Osteocyte (in vitro differentiated cells): ENCODE results near the gene UBE2L5. TPM values are rescaled to one million over a fixed set of nuclear protein-coding genes. Genes with fewer than 3 reads are reported as not detected.

Experiments used
- DNase-seq: peaks from one replicate; pipeline ENCODE4 v3.0.0; 2021; ENCODE audit warnings: mixed read lengths; ENCODE audit not compliant: unreplicated experiment; ENCODE audit errors: extremely low spot score
- H3K27ac Mint-ChIP-seq: one replicate; pipeline ENCODE4 v1.8.0; 2021; ENCODE audit warnings: mild to moderate bottlenecking, mixed read lengths; ENCODE audit not compliant: unreplicated experiment
- H3K27me3 Mint-ChIP-seq: one replicate; pipeline ENCODE4 v1.8.0; 2021; ENCODE audit warnings: mixed read lengths; ENCODE audit not compliant: unreplicated experiment
- H3K36me3 Mint-ChIP-seq: one replicate; pipeline ENCODE4 v1.8.0; 2021; ENCODE audit warnings: mixed read lengths; ENCODE audit not compliant: unreplicated experiment
- H3K4me1 Mint-ChIP-seq: one replicate; pipeline ENCODE4 v1.8.0; 2021; ENCODE audit warnings: mixed read lengths; ENCODE audit not compliant: unreplicated experiment
- H3K4me3 Mint-ChIP-seq: one replicate; pipeline ENCODE4 v1.8.0; 2021; ENCODE audit warnings: mild to moderate bottlenecking, moderate library complexity, mixed read lengths; ENCODE audit not compliant: unreplicated experiment
- H3K9me3 Mint-ChIP-seq: one replicate; pipeline ENCODE4 v1.8.0; 2021; ENCODE audit warnings: mixed read lengths; ENCODE audit not compliant: unreplicated experiment
- CTCF ChIP-seq: fragments of 200-600 bp; sonication (generic); IDR thresholded peaks from 2 replicates; pipeline ENCODE4 v1.5.0; 2021; ENCODE audit warnings: antibody characterized with exemption, mild to moderate bottlenecking, moderate library complexity
- total RNA-seq: library from RNA; stranded (reverse); gene quantifications from 2 replicates; pipeline ENCODE4 v1.2.1, GENCODE V29; 2021

Gene UBE2L5
- total RNA-seq, 1 donor from 2014 or later, result not detected

- H3K36me3 Mint-ChIP-seq, result peaks cover 18% of the 10 kb centered on the region
- no peaks in the 10 kb centered on the region for H3K9me3 Mint-ChIP-seq
- TF ChIP-seq CTCF, result peak; percentile 8
- peak; percentile 91 for DNase-seq
- H3K27ac Mint-ChIP-seq, result peak overlapping the region; percentile 94
- H3K27me3 Mint-ChIP-seq, result no peaks in the 10 kb centered on the region
- peaks cover 35% of the 10 kb centered on the region for H3K4me1 Mint-ChIP-seq
- peak overlapping the region; percentile 86 for H3K4me3 Mint-ChIP-seq
These were observed 42.4 kb downstream of the UBE2L5 start for GRCh38 chr13:30464496-30465342.

DNA sequence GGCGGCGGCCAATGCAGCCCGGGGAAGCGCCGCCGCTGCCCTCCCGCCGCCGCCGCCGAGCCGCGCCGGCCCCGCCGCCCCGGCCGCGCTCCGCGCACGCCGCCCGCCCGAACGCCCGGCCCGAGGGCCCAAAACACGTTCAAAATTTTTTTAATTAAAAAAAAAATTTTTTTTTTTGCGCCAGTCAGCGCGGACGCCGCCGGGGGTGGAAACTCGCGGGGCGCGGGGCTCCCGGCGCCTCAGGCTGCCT is 43.0 kb downstream of the UBE2L5 start:
- Mint-ChIP-seq H3K9me3 (no peaks in the 10 kb centered on the region), H3K4me3 (no peak overlapping the region)

GRCh38 chr13:30465593-30466357 is 43.5 kb downstream of the UBE2L5 start, which contains the start of gene HMGB1:
Gene HMGB1, minus strand, starts transcription at chr13:30465936. Its CDS starts 2,256 bp downstream, at chr13:30463680.
- Mint-ChIP-seq H3K27ac (peak within 1 kb of the TSS; percentile 97), H3K4me3 (peak within 1 kb of the TSS; percentile 86), H3K4me1 (peaks cover 35% of the 10 kb centered on the region), H3K36me3 (peaks cover 18% of the 10 kb centered on the region), H3K9me3 (no peaks in the 10 kb centered on the region), H3K27me3 (no peaks in the 10 kb centered on the region)
- peak; percentile 99 for DNase-seq
- TF ChIP-seq CTCF, result no peak

More for the DNA sequence above, 43.0 kb downstream of the UBE2L5 start:
- DNase-seq, result no peak
- peaks cover 18% of the 10 kb centered on the region for H3K36me3 Mint-ChIP-seq
- TF ChIP-seq CTCF, result no peak
- no peak overlapping the region for H3K27ac Mint-ChIP-seq
- no peaks in the 10 kb centered on the region for H3K27me3 Mint-ChIP-seq
- peaks cover 35% of the 10 kb centered on the region for H3K4me1 Mint-ChIP-seq

- peaks cover 16% of the 10 kb centered on the region for H3K36me3 Mint-ChIP-seq
- H3K4me3 Mint-ChIP-seq, result peak overlapping the region; percentile 86
- DNase-seq, result no peak
- no peaks in the 10 kb centered on the region for H3K9me3 Mint-ChIP-seq
- H3K27me3 Mint-ChIP-seq, result no peaks in the 10 kb centered on the region
- H3K27ac Mint-ChIP-seq, result peak overlapping the region; percentile 97
- no peak for TF ChIP-seq CTCF
- peaks cover 34% of the 10 kb centered on the region for H3K4me1 Mint-ChIP-seq
These were observed 44.0 kb downstream of the UBE2L5 start for GRCh38 chr13:30466358-30466714.

DNA sequence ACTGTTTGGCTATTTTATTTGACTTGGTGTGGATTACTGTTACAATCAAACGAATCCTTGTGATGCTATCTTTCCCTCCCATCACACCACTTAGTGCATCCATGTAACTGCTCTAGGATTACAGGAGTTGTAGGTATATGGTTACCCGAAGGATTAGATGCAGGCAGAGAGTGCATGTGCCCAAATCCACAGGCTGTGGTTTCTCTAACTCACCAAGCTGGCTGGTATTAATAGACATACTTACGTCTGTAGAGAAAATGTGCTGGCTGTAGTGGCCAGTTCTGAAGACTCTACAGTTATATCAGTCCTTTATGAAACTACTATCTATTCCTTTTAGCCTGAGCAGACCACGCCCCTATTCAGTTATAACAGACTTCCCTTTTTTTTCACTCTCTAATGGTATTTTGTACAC is 44.6 kb downstream of the UBE2L5 start:
- Mint-ChIP-seq H3K9me3 (no peaks in the 10 kb centered on the region), H3K27me3 (no peaks in the 10 kb centered on the region), H3K27ac (peak overlapping the region; percentile 97), H3K36me3 (peaks cover 11% of the 10 kb centered on the region), H3K4me3 (no peak overlapping the region), H3K4me1 (peaks cover 30% of the 10 kb centered on the region)
- DNase-seq, result no peak
- TF ChIP-seq CTCF, result no peak
